C4-2B (cell line): ENCODE measurements around the gene COL23A1.

Experiments used
- H3K27ac ChIP-seq: fragments of 450-650 bp; 2 replicates; pipeline ENCODE4 v1.5.1; 2017
- CTCF ChIP-seq: fragments of 450-650 bp; conservative IDR thresholded peaks from 2 replicates; pipeline ENCODE4 v1.5.1; 2017; ENCODE audit warnings: mild to moderate bottlenecking
- ZFX ChIP-seq: fragments of 450-650 bp; IDR thresholded peaks from 2 replicates; pipeline ENCODE4 v1.6.1; 2017

Gene COL23A1

GRCh38 chr5:178285399-178286225 lies 304.6 kb downstream of the COL23A1 start:
- TF ChIP-seq CTCF, result no peak
- TF ChIP-seq ZFX, result no peak
- no peak overlapping the region for H3K27ac ChIP-seq

DNA sequence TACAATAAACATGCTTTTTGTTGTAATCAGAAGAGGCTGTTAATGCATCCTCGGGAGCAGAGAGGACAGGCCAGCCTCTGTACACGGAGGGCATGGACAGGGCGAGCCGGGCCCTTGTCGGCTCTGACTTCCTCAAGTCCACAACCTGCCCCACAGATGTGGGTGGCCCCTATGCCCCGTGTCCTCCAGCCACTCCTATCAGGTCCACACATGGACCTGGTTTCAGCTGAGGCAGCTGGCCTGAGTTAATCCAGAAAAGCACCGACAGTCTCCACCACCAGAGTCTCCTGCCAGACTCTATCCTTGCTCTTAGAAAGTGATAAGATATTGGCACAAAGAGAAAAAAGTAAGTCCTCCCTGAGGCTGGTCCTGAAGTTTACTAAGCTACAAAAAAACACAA lies 305.2 kb downstream of the COL23A1 start:
- no peak overlapping the region for H3K27ac ChIP-seq
- TF ChIP-seq CTCF, result no peak
- no peak for TF ChIP-seq ZFX

GRCh38 chr5:178284093-178284675 lies 306.0 kb downstream of the COL23A1 start:
- no peak overlapping the region for H3K27ac ChIP-seq

DNA sequence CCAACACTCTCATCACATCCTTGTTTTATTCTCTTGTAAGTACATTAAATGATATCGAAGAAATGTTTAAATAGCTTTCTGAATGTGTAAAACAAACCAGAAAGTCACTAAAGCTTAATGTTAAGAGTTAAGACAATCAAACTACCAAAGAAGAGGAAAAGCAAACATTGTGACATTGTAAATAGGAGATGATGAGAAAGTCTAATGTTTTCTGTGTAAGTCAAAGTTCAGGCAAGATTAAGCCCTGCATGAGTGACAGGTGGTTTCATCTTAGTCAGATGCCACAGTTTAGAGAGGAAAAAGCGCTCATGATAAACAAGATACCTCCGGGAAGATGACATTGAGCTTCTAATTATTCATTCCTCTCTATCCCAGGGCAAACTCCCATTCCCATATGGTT lies 306.7 kb downstream of the COL23A1 start:
- H3K27ac ChIP-seq, result no peak overlapping the region
- TF ChIP-seq ZFX (no peak), CTCF (no peak)

More at GRCh38 chr5:178284093-178284675, 306.0 kb downstream of the COL23A1 start:
- TF ChIP-seq CTCF (peak; percentile 98), ZFX (no peak)

- TF ChIP-seq CTCF (no peak), ZFX (no peak)
- no peak overlapping the region for H3K27ac ChIP-seq
Measured at GRCh38 chr5:178282391-178282790, 307.8 kb downstream of the COL23A1 start.

GRCh38 chr5:178281331-178281730 lies 308.9 kb downstream of the COL23A1 start:
- no peak overlapping the region for H3K27ac ChIP-seq
- TF ChIP-seq CTCF, result no peak
- no peak for TF ChIP-seq ZFX

DNA sequence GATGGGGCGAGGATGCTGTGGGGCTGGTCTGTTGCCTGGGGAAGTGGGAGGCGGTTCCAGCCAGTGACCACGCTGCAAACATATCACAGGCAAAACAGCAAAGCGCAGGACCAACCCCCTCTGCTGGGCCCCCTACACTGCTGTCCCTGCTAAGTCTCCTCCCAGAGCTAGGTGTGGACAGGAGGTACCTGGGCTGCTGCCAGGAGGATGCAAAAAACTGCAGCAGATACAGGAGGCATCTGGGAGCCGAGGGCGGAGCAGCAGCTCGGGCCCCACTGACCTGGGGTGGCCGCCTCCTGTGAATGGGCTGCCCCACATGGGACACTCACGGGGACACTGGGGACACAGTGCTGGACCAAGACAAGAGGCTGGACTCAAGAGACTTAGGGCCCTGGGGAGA lies 309.6 kb downstream of the COL23A1 start:
- no peak overlapping the region for H3K27ac ChIP-seq
- no peak for TF ChIP-seq ZFX
- no peak for TF ChIP-seq CTCF
